Measurements from ENCODE around the gene NLRP1. TPM values are rescaled to one million over a fixed set of nuclear protein-coding genes. Genes with fewer than 3 reads are reported as not detected.
"Not testable (repeated sequence)": the region's sequence is repeated elsewhere in the genome, so short reads cannot be mapped to it uniquely, and the experiment has no call there.

The NLRP1 gene
- total RNA-seq, 1 donor from 2014 or later: 101 TPM

DNA sequence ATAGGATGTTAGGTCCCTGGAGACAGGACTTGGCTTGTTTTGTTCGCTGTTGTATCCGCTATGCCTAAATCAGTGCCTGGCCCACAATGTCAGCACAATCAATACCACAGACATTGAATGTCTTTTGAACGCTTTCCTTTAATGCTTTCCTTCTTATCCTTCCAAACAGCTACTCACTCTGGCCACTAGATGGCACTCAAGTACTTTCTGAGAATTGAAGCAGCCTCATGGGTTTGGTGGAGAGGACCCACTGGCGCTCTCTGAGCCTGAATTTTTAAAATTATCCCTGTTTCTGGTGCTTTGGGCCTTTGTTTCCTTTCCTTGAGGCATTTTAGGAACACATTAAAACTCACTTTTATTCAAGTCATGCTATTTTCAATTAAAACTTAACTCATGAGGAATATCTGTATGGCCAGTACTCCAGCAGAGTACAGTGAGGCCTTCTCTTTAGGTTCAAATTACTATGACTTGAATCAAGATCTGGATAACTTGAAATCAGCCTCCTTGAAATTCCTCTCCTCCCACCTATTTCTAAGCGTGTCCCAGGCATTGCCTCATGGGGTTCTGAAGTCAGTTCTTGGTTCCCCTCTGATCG is 3.2 kb upstream of the NLRP1 start:
- peak; percentile 95 for DNase-seq

DNA sequence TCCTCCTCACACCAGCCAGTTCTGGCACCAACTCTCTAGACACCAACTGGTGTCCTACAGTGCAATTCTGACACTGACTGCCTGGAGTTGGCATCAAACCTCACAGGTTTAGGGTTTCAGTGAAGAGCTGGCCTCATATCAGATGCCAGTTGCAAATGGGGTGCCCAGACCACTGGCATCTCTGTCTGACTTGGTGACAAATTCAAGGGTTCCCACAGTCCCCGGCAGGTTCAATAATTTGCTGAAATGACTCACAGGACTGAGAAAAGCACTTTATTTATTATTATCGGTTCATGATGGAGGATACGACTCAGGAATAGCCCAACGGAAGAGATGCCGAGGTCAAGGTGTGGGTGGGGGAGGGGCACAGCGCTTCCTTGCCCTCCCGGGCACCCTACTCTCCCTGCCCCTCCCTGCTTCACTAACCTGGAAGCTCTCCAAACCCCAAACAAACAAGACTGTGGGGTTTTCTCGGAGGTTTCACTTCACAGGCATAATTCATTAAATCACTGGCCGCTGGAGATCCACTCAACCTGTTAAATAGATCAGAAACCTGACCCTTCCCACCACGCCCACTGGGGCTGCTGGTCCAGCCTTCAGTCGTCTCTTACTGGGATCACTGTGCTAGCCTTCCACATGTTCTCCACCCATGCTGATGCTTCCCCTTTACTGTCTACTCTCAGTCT is 1.7 kb upstream of the NLRP1 start:
- DNase-seq: peak; percentile 84

DNA sequence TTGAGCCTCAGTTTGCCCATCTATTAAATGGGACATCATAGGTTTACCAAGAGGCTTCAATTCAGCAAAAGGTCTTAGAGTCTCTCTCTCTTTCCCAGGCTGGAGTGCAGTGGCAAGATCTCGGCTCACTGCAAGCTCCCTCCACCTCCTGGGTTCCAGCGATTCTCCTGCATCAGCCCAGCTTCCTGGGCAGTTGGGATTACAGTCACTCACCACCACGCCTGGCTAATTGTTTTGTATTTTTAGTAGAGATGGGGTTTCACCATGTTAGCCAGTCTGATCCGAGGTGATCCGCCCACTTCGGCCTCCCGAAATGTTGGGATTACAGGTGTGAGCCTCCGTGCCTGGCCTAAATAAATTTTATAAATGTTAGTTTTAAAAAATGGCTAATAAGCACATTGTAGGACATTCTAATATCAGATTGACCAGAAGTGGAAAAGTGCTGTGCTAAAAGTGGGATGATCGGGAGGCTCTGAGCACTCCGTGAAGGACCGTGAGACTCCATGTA is 1.0 kb upstream of the NLRP1 start:
- DNase-seq: no peak

DNA sequence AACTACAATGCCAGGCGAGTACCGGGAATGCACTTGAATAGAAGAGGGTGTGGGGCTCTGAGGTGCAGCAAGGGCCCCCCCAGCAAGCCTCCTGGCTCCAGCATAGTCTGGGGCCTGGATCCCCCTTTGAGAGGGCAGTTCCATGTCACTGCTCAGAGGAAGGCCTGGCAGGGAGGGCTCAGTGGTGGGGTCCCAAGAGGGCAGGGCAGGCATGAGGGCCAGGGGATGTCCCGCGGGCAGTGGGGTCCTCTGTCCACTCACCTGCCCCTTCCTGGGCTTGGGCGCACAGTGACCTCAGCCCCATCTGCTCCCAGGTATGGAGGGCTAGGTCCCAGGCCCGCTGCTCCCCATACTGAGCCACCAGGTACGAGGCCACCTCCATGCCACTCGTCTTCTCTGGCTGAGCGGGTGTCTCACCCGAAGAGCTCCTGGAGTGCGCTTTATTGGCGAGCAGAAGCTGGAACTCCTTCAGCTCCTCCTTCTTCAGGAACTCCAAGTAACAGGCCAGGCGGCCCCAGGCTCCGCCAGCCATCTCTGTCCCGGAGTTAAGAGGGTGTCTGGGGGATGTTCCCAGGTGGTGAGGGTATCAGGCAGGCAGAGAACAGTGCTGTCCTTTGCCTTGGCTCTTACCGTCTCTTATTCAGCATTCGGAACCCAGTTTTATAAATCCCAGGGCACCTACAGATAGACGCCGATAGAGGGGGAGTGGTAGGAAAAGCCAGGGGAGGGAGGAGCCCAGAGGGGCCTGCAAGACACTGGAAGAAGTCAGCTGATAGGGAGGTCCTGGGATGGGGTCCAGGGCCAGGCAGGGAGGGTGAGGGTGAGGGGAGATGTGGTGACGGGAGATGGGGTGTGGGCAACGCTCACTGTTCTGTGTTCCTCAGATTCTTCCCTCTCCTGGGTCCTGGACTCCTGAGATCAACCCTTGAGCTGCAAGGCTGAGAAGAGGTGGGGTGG is 605 bp downstream of the NLRP1 start:
- DNase-seq: peak; percentile 2

- DNase-seq: peak; percentile 9
Measured at GRCh38 chr17:5582209-5583185, 1.8 kb downstream of the NLRP1 start.

GRCh38 chr17:5581655-5582054 is 2.7 kb downstream of the NLRP1 start:
- no peak for DNase-seq

DNA sequence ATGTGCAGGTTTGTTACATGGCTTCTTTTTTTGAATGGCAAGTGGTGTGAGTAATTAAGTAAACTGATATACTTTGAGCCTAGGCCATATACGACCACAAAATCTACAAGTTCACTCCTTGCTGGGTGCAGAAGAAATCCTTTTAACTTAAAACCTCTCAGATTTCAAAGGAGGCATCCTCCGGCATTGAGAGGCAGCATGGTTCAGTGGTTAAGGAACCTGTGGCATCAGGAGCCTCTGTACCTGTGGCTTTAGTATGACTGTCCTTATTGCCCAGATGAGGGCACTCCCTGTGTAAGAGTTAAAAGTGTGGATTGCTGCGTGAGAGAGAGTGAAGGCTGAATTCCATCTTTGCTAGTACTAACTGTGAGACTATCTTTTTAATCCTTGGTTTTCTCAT is 3.3 kb downstream of the NLRP1 start:
- DNase-seq: no peak

GRCh38 chr17:5580367-5580766 is 3.9 kb downstream of the NLRP1 start:
- DNase-seq: no peak

DNA sequence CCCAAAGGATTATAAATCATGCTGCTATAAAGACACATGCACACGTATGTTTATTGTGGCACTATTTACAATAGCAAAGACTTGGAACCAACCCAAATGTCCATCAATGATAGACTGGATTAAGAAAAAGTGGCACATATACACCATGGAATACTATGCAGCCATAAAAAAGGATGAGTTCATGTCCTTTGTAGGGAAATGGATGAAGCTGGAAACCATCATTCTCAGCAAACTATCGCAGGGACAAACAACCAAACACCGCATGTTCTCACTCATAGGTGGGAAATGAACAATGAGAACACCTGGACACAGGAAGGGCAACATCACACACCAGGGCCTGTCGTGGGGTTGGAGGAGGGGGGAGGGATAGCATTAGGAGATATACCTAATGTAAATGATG is 5.5 kb downstream of the NLRP1 start:
- DNase-seq: not testable (repeated sequence)

GRCh38 chr17:5573017-5573416 is 11.3 kb downstream of the NLRP1 start:
- not testable (repeated sequence) for DNase-seq

GRCh38 chr17:5571281-5571680 is 13.0 kb downstream of the NLRP1 start:
- no peak for DNase-seq

DNA sequence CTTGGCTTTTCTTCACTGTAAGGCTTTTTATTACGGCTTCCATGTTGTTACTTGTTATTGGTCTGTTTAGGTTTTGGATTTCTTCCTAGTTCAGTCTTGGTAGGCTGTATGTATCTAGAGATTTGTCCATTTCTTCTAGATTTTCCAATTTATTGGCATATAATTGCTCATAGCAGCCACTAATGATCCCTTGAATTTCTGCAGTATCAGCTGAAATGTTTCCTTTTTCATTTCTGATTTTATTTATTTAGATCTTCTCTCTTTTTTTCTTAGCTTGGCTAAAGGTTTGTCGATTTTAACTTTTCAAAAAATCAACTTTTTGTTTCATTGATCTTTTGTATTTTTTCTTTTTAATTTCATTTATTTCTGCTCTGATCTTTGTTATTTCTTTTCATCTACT is 18.5 kb downstream of the NLRP1 start:
- DNase-seq: no peak

- no peak for DNase-seq
Measured at GRCh38 chr17:5563456-5563855, 20.9 kb downstream of the NLRP1 start.

GRCh38 chr17:5562661-5563360 is 21.5 kb downstream of the NLRP1 start:
- no peak for DNase-seq

GRCh38 chr17:5561736-5562571 is 22.4 kb downstream of the NLRP1 start:
- no peak for DNase-seq

GRCh38 chr17:5560361-5560988 is 23.8 kb downstream of the NLRP1 start:
- no peak for DNase-seq

DNA sequence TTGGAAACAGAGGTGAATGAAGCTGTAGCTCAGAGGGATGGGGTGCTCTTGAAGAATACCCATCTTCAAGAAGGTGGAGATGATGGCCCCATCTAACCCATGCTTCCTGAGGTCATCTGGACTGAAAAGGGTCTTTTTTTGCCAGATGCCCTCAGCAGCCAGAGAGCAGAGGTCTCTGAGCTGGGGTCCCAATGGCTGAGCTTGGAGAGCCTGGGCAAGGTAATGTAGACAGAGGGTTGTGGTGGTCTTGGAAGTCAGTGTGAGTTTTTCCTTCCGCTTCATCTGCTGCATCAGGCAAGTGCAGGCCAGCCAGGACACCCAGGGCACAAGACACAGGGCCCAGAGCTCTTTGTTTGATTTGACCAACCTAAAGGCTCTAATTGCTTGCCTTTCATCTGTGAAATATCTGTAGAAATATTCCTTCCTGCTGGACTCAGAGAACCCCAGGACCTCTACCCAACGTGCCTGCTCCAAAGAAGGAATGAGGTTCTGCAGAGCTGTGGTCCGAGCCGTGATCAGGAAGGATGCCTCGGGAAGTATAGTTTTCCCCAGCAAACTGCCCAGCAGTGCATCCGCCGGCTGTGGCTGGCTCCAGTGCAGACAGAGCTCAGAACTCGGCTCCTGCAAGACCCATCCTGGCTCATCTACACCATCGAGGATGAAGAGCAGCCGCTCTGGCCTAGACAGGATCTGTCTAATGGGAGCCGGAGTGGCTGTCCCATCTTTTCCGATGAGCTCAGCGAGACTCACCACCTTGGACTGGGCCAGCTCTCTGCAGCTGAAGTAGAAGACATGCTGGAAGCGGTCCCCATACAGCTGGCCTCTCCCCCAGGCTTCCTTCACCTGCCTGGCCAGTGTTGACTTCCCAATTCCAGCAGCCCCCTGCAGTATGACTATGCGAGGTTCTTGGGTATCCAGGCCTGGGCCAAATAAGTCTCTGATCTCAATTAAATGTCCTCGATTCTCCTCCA is 25.2 kb downstream of the NLRP1 start:
- DNase-seq: no peak

DNA sequence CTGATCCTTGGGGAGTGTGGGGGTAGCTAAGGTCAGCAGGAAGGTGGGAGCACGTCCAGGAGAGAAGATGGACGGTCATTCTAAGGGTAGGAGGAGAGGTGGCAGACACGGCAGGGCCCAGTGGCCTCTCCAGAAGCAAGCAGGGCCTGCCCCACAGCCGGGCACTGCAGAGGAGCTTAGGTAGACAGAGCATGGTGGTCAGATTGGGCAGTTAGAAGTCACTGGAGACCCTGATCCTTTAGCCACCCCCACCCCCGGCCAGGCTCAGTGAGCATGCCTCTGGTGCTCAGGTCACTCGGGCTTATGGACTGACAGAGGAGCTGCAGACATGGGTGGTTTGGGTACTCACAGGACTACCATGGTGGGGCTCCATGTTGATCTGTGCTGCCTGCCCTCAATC is 26.3 kb downstream of the NLRP1 start:
- no peak for DNase-seq

Measured in tongue (tissue), 2 donors.